ENCODE data around the gene CISH.

- TF ChIP-seq YY1 (IDR thresholded peaks at IDR 0.05; ENCODE audit: insufficient read depth, insufficient read length) (no peak), ZNF274 (IDR thresholded peaks at IDR 0.05; ENCODE audit: low read depth, low read length) (no peak), SUZ12 (IDR thresholded peaks at IDR 0.05; ENCODE audit: extremely low read depth, insufficient read depth, insufficient read length) (no peak)
Observed at GRCh38 chr3:50617096-50617791, 5.7 kb upstream of the CISH start, which contains the start of gene MAPKAPK3.
